Ovary (tissue), 9 donors: ENCODE results near the gene C1orf116. TPM values are rescaled to one million over a fixed set of nuclear protein-coding genes. Genes with fewer than 3 reads are reported as not detected.

Experiments
- DNase-seq, 5 donors: peaks; one replicate each; pipeline ENCODE4 v3.0.0-alpha.2; 2019 to 2020
- H3K27ac ChIP-seq, 2 donors: fragments of 200-600 bp; one replicate each; pipeline versions ENCODE4 v1.5.1 to v1.8.0; 2019 to 2022
- H3K27me3 ChIP-seq: fragments of 200-600 bp; one replicate; pipeline ENCODE4 v1.8.0; 2022
- H3K36me3 ChIP-seq: fragments of 200-600 bp; sonication (generic); one replicate; pipeline ENCODE4 v1.5.1; 2019
- H3K4me1 ChIP-seq: one replicate; pipeline ENCODE4 v1.8.1; 2013; ENCODE audit warnings: mild to moderate bottlenecking, moderate library complexity; ENCODE audit not compliant: insufficient read depth
- H3K4me3 ChIP-seq: fragments of 200-600 bp; sonication (generic); one replicate; pipeline ENCODE4 v1.5.1; 2017
- H3K9me3 ChIP-seq, 2 donors: fragments of 200-600 bp in 1 of 2; sonication (generic) in 1 of 2; one replicate each; pipeline versions ENCODE4 v1.5.1 to v1.8.1; 2013 to 2019; ENCODE audit warnings: mild to moderate bottlenecking in 1 of 2, moderate library complexity in 1 of 2
- EP300 ChIP-seq: sonication (generic); formaldehyde crosslinking; IDR thresholded peaks from one replicate; pipeline ENCODE4 v1.6.1; 2017; ENCODE audit warnings: antibody characterized with exemption
- POLR2A ChIP-seq: fragments of 450-650 bp; IDR thresholded peaks from one replicate; pipeline ENCODE4 v1.6.1; 2017; ENCODE audit warnings: antibody characterized with exemption, mild to moderate bottlenecking, moderate library complexity
- WGBS, 3 donors: extraction: QIAGEN DNeasy Blood & Tissue Kit in 1 of 3; methylation state at CpG; one replicate each; pipeline versions ENCODE4 v1.1.5 to v1.1.7; 2013 to 2017; 5-methylcytosine and 5-hydroxymethylcytosine counted together
- intact Hi-C, 4 donors: fragments of 100-400 bp; cut with DNase I; formaldehyde crosslinking; loops; one replicate each; pipeline versions ENCODE4 v1.11.0 to v1.15.1; 2022 to 2023
- polyA plus RNA-seq, 2 donors: library from polyadenylated mRNA; stranded (reverse); fragments of 200-250 nt in 1 of 2; fragments of 350-450 nt in 1 of 2; fragmentation: Illumina TruSeq in 1 of 2; extraction: RNeasy Lipid Tissue Mini Kit (QIAGEN cat#74804) in 1 of 2; gene quantifications; one replicate each; pipeline ENCODE4 v1.2.3, GENCODE V29; 2013 to 2014
- total RNA-seq, 7 donors: library from RNA; depleted of rRNA in 2 of 7; stranded (reverse); fragments of >200 nt in 2 of 7; fragmentation: NEBNext Ultra II Directional in 3 of 7; extraction: Animal tissue kit (Norgen Biotek cat#: 25700) in 3 of 7; gene quantifications; one replicate each; pipeline versions ENCODE4 v1.1.0 to v1.2.4, GENCODE V29; 2016 to 2023
- TF ChIP-seq, protein P1 (sequence below), 3 donors: fragments of 450-650 bp in 2 of 3; fragments of 200-600 bp in 1 of 3; IDR thresholded peaks; one replicate each; pipeline versions ENCODE4 v1.5.1 to v1.8.0; 2016 to 2022; ENCODE audit warnings: antibody characterized with exemption in 3 of 3, mild to moderate bottlenecking in 1 of 3
- donor health status: DM: no; HTN: no; CAD: no; lungs with moderate emphysema.
- donor health status: DM: no; HTN: no; CAD: no.
- donor health status: Bipolar disorder and iron deficiency.
- donor health status: DM: yes; HTN: yes; CAD: no.
- donor health status: DM: no; HTN: no; CAD: no.
- donor health status: DM: yes; HTN: yes; CAD: no.

Gene C1orf116
- total and polyA plus RNA-seq, 9 donors: 0.02 to 1.6 (median 0.36) TPM; not detected in 2

DNA sequence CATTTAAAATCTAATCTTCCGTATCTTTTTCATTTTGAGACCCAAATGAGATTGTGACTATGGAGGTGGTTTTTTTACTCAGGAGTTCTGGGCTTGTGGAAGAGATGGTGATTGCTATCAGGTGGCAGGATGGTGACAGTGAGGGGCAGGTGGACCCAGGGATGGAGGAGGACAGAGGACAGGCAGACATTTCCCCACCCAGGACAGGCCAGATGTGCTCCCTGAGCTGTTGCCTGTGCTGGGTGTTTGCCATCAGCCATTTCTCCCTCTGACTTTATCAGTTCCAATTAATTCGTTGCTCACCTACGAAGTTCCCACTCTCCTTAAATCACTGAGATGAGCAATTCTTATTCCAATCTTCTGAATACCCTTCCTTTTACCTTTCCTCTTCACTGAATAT is 26.5 kb downstream of the C1orf116 start:
- DNase-seq: no peak
- intact Hi-C loops: no loop called here
- 72 to 77% (median 74%) methylated on average over 3 of the region's 3 CpGs for WGBS, 3 donors
- H3K27me3 ChIP-seq: no peaks in the 10 kb centered on the region
- no peaks in the 10 kb centered on the region for H3K4me1 ChIP-seq
- no peak for TF ChIP-seq POLR2A
- TF ChIP-seq, protein P1, sequence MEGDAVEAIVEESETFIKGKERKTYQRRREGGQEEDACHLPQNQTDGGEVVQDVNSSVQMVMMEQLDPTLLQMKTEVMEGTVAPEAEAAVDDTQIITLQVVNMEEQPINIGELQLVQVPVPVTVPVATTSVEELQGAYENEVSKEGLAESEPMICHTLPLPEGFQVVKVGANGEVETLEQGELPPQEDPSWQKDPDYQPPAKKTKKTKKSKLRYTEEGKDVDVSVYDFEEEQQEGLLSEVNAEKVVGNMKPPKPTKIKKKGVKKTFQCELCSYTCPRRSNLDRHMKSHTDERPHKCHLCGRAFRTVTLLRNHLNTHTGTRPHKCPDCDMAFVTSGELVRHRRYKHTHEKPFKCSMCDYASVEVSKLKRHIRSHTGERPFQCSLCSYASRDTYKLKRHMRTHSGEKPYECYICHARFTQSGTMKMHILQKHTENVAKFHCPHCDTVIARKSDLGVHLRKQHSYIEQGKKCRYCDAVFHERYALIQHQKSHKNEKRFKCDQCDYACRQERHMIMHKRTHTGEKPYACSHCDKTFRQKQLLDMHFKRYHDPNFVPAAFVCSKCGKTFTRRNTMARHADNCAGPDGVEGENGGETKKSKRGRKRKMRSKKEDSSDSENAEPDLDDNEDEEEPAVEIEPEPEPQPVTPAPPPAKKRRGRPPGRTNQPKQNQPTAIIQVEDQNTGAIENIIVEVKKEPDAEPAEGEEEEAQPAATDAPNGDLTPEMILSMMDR (IDR thresholded peaks at IDR 0.05): no peak
- no peak for TF ChIP-seq EP300
- no peaks in the 10 kb centered on the region for H3K36me3 ChIP-seq
- no peak overlapping the region for H3K27ac ChIP-seq
- no peaks in the 10 kb centered on the region for H3K9me3 ChIP-seq
- H3K4me3 ChIP-seq: no peak overlapping the region

DNA sequence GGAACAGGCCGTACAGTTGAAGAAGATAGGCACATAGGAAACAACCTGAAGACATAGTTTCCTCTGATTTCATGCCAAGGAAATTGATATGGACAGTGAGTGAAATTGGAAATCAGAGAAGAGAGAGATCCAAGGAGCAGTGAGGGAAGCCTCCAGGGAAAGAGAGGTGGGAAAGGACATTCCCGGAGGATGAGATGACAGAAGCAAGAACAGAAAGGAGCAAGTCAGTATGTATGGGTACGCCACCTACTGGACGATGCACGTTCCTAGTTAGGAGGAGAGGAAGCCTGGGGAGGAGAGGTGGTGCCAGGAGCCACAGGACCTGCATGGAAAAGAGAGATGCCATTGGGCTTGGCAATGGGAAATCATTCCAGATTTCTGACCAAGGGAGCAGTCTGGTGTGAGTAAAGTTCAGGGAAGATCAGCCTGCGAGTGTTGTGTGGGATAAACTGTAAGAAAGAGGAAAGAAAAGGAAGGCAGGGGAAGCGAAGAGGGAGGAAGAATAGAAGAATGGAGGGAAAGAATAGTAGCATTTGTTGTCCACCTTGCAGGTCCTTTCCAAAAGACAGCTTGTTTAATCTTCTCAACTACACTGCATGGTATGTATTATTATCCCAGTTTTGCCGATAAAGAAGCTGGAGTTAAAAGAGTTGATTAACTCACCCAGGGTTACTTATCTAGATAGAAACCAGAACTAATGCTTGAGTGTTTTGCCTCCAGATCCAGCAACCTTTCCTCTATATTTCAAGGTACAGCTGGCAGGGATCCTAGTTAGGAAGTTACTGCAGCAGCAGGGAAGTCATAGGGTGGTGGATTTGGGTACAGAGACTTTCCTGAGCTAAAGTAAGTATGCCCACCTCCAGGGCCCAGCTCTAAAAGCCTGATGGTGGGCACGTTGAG is 27.4 kb downstream of the C1orf116 start:
- H3K36me3 ChIP-seq: no peaks in the 10 kb centered on the region
- no peak overlapping the region for H3K4me3 ChIP-seq
- H3K27me3 ChIP-seq: no peaks in the 10 kb centered on the region
- TF ChIP-seq, protein P1 (IDR thresholded peaks at IDR 0.05): no peak
- no peak for TF ChIP-seq POLR2A
- no peak for TF ChIP-seq EP300
- no peak overlapping the region for H3K27ac ChIP-seq
- DNase-seq: no peak
- no peaks in the 10 kb centered on the region for H3K4me1 ChIP-seq
- no peaks in the 10 kb centered on the region for H3K9me3 ChIP-seq
- 40 to 53% (median 50%) methylated on average over 9 of the region's 9 CpGs for WGBS, 3 donors
- intact Hi-C loops: no loop called here

DNA sequence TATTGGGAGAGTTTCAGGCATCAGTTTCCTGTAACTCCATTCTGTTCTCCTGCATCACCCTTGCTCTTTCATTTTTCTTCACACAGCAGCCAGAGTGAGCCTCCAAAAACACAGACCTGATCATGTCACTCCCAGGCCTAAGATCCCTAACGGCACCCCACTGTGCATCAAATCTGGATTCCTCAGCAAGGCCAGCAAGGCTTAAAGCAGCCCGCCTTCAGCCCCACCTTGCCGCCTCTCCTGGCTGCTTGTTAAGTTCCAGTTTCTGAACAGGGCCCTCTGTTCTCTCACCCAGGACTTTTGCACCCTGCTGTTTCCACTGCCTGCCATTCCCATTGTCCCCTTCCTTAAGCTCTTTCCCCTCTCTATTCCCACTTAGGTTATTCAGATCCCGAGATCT is 29.3 kb downstream of the C1orf116 start:
- no peaks in the 10 kb centered on the region for H3K36me3 ChIP-seq
- H3K27ac ChIP-seq: no peak overlapping the region
- no peaks in the 10 kb centered on the region for H3K9me3 ChIP-seq
- intact Hi-C loops: no loop called here
- H3K27me3 ChIP-seq: no peaks in the 10 kb centered on the region
- no peak for DNase-seq
- H3K4me3 ChIP-seq: no peak overlapping the region
- WGBS, 3 donors: 86 to 92% (median 90%) methylated on average over 4 of the region's 4 CpGs
- TF ChIP-seq POLR2A (no peak), EP300 (no peak)
- TF ChIP-seq, protein P1 (IDR thresholded peaks at IDR 0.05): no peak
- H3K4me1 ChIP-seq: no peaks in the 10 kb centered on the region

DNA sequence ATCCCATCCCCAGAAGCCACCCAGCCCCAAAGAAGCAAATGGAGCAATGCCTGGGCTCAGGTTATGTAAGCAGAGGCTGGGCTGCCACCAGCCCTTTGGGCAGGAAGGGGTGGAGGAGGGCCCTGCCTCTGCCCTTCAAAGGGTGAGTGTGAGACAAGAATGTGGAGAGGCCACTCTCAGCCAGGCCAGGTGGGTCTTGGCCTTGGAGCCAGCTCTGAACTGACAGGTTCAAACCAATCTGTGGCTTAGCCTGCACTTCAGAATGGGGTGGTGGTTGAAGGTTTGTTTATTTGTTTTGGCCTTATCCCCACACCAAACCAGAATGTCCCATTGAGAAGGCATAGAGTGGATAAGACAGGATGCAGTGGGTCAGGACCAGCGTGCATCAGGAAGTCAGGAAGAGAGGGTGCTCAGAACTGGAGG is 29.8 kb downstream of the C1orf116 start:
- Histone ChIP-seq H3K4me1 (no peaks in the 10 kb centered on the region), H3K27me3 (no peaks in the 10 kb centered on the region), H3K4me3 (no peak overlapping the region), H3K9me3 (no peaks in the 10 kb centered on the region), H3K36me3 (no peaks in the 10 kb centered on the region), H3K27ac (no peak overlapping the region)
- DNase-seq: no peak
- TF ChIP-seq POLR2A (no peak), EP300 (no peak)
- TF ChIP-seq, protein P1 (IDR thresholded peaks at IDR 0.05): no peak
- 71 to 90% (median 76%) methylated on average over 1 of the region's 1 CpG for WGBS, 3 donors
- intact Hi-C loops: no loop called here
